AG10803 (cell line): Measurements from ENCODE around the gene LIMD2.
A peak's percentile ranks its signal among the peaks of the same experiment; 100 is the strongest.

Experiments used
- DNase-seq: peaks from one replicate; pipeline ENCODE4 v3.0.0; 2010; ENCODE audit warnings: low read depth
- H3K4me3 ChIP-seq: 2 replicates; pipeline ENCODE4 v1.5.1; 2011; ENCODE audit warnings: mild to moderate bottlenecking, low read length, control low read depth
- TF ChIP-seq, protein P1 (sequence below): conservative IDR thresholded peaks from 2 replicates; pipeline ENCODE4 v1.5.1; 2011; ENCODE audit warnings: mild to moderate bottlenecking, low read length, control low read depth, inconsistent platforms

Gene LIMD2

DNA sequence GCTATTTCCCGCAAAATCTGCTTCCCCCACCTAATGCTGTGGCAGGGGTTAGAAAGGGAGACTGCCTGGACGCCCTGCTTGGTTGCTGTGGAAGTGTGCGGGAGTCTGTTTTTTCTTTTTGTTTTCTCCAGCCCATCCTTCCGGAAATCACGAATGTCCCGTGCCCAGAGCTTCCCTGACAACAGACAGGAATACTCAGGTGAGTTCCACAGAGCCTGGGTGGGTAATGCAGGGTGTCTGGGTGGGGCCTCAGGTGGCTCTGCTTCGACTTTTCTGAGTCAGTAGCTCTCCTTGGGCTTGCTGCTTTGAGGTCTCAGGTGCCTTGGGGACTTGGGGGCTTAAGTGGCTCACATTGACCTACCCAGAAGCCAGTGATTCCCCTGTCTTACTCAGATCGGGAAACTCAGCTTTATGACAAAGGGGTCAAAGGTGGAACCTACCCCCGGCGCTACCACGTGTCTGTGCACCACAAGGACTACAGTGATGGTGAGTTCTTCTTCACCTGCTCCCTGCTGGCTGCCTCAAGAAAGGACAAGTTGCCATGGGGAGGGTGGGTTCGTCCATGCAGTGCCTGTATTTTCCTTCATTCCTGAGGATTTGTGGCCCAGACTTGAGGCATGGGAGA is 11.4 kb downstream of the LIMD2 start:
- DNase-seq = no peak
- TF ChIP-seq, protein P1, sequence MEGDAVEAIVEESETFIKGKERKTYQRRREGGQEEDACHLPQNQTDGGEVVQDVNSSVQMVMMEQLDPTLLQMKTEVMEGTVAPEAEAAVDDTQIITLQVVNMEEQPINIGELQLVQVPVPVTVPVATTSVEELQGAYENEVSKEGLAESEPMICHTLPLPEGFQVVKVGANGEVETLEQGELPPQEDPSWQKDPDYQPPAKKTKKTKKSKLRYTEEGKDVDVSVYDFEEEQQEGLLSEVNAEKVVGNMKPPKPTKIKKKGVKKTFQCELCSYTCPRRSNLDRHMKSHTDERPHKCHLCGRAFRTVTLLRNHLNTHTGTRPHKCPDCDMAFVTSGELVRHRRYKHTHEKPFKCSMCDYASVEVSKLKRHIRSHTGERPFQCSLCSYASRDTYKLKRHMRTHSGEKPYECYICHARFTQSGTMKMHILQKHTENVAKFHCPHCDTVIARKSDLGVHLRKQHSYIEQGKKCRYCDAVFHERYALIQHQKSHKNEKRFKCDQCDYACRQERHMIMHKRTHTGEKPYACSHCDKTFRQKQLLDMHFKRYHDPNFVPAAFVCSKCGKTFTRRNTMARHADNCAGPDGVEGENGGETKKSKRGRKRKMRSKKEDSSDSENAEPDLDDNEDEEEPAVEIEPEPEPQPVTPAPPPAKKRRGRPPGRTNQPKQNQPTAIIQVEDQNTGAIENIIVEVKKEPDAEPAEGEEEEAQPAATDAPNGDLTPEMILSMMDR = no peak
- no peak overlapping the region for H3K4me3 ChIP-seq

DNA sequence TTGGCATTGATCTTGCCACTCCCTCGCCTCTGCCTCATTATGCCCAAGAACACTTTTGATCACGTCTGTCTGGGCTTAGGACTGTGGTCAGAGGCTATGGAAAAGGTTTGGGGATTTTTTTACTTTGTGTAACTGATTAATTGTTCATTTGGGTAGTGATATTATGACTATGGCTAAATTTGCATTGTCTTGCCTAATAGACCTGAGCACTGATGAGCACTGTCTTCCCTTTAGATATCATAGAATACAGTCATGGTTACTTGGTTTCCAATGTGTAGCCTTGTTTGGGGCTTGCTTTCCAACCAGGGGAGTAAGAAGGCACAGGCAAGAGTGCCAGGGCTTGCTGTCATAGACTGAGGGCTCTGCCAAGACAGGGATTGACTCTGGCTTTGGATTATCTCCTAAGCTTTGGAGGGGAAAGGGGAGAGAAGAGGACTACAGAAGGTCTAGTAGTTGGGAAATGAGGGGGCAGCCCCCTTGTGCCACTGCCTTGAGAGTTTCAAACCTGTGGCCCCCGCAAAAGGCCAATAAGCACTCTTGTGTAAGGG is 13.7 kb downstream of the LIMD2 start:
- no peak overlapping the region for H3K4me3 ChIP-seq
- TF ChIP-seq, protein P1 = no peak
- DNase-seq = no peak

DNA sequence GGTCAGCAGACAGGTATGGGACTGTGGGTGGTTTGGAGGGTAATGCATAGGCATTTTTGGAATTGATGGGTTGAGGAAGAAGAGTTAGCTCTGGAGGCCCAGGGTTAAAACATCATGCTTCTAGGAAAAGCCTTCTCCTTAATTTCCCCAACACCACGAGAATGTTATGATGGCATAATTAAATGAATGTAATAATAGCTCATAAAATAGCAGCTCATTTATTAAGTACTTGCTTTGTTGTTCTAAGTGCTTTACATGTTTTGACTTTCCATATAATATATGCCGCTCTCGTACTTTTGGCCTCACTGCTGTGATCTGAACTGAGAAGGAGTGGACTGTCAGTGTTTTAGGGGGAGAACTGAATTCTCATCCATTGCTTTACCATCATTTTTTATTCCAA is 14.3 kb downstream of the LIMD2 start:
- H3K4me3 ChIP-seq = no peak overlapping the region
- no peak for DNase-seq
- TF ChIP-seq, protein P1 = no peak

DNA sequence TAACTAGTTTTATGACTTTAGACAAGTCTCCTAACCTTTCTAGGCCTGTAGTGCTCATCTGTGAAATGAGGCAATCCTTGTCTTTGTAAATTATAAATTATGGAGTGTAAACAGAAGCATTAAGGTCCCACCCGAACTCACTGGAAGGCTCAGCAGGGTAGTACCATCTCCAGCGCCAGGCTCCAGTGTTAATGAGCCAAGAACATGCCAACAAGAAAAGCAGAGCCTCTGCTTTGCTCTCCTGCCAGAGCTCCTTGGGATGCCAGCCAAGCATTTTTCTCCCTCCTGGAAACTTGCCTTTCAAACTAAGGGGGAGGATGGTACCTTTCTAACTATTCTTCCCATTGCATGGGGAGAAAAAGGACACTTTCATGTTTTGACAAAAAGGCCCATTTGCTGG is 14.9 kb downstream of the LIMD2 start:
- peak; percentile 35 for DNase-seq
- H3K4me3 ChIP-seq = no peak overlapping the region
- TF ChIP-seq, protein P1 = no peak

DNA sequence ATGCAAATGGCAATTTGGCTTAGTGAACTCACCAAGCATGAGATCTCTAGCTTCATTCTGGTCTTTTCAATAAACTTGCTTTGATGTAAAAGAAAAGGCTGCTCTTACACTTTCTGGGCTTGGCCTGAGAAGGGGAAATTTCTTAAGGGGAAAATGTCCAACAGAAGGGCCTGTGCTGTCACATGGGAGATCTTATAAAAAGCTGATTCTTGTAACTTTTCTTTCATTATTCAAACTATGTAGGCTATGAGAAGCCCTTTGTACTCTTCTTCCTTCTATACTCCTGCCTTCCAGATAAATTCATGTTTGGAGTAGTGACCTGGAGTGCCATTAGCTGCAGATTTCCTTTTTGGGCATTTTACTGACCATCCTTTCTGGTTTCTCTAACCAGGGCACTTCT is 16.9 kb downstream of the LIMD2 start:
- H3K4me3 ChIP-seq = no peak overlapping the region
- DNase-seq = no peak
- TF ChIP-seq, protein P1 = no peak

DNA sequence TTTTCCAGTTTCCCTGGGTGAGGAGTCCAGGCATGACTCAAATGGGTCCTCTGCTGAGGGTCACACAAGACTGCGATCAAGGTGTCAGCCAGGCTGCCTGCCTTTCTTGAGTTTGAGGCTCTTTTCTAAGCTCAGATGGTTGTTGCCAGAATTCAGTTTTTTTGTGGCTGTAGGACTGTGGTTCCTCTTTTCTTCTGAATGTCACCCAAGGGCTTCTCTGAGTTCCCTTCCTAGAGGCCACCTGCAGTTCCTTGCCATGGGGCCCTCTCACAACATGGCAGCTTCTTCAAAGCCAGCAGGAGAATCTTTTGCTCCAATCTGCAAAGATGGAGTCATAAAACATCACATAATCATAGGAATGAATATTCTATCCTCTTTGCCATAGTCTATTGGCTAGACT is 17.5 kb downstream of the LIMD2 start:
- TF ChIP-seq, protein P1 = no peak
- DNase-seq = no peak
- H3K4me3 ChIP-seq = no peak overlapping the region

DNA sequence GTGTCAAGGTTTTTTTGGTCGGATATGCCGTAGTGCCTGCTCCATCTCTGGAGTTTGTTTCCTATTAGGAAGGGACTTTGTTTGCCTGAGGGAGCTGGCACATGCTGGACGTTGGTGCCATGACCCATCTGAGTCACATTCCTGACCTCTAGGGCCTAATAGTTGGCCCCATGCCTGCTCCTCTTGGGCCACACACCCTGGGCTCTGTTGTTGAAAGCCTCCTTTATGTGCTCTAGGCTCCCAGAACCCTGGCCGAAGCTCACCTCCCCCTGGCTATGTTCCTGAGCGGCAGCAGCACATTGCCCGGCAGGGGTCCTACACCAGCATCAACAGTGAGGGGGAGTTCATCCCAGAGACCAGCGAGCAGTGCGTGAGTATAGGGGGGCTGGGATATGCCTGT is 18.4 kb downstream of the LIMD2 start:
- TF ChIP-seq, protein P1 = no peak
- DNase-seq = no peak
- H3K4me3 ChIP-seq = no peak overlapping the region
